Astrocyte (in vitro differentiated cells and primary cell): ENCODE results near the gene COL8A2. TPM values are rescaled to one million over a fixed set of nuclear protein-coding genes. Genes with fewer than 3 reads are reported as not detected.

Experiments used
- DNase-seq: peaks from one replicate; pipeline ENCODE4 v3.0.0-alpha.2; 2010; ENCODE audit warnings: low read depth
- FAIRE-seq: peaks from 2 replicates; lab custom pipeline; 2011; peaks lifted over from hg19 to GRCh38; lab: Jason Lieb, UNC
- H2AFZ ChIP-seq: 2 replicates; pipeline ENCODE4 v1.6.0; 2012; ENCODE audit warnings: low read depth, low read length, inconsistent platforms
- H3K27ac ChIP-seq: 2 replicates; pipeline ENCODE4 v1.5.1; 2011; ENCODE audit warnings: low read depth, low read length, inconsistent platforms
- H3K27me3 ChIP-seq: 2 replicates; pipeline ENCODE4 v1.6.0; 2011; ENCODE audit warnings: low read length, inconsistent platforms; ENCODE audit not compliant: insufficient read depth
- H3K36me3 ChIP-seq: 2 replicates; pipeline ENCODE4 v1.5.1; 2011; ENCODE audit warnings: low read length, inconsistent platforms; ENCODE audit not compliant: insufficient read depth
- H3K4me1 ChIP-seq: 2 replicates; pipeline ENCODE4 v1.5.1; 2011; ENCODE audit warnings: low read length, inconsistent platforms; ENCODE audit not compliant: insufficient read depth
- H3K4me2 ChIP-seq: 2 replicates; pipeline ENCODE4 v1.6.0; 2012; ENCODE audit warnings: low read length, inconsistent platforms
- H3K4me3 ChIP-seq: 2 replicates; pipeline ENCODE4 v1.5.1; 2011; ENCODE audit warnings: low read depth, mild to moderate bottlenecking, low read length, inconsistent platforms; ENCODE audit not compliant: insufficient read depth
- H3K79me2 ChIP-seq: 2 replicates; pipeline ENCODE4 v1.6.0; 2012; ENCODE audit warnings: mild to moderate bottlenecking, low read length, inconsistent platforms; ENCODE audit not compliant: insufficient read depth
- H3K9ac ChIP-seq: 2 replicates; pipeline ENCODE4 v1.6.0; 2012; ENCODE audit warnings: mild to moderate bottlenecking, low read length, inconsistent platforms
- H3K9me3 ChIP-seq: 2 replicates; pipeline ENCODE4 v1.5.1; 2012; ENCODE audit warnings: low read depth, mild to moderate bottlenecking, low read length, inconsistent platforms; ENCODE audit not compliant: insufficient read depth
- H4K20me1 ChIP-seq: 2 replicates; pipeline ENCODE4 v1.6.0; 2012; ENCODE audit warnings: low read length, inconsistent platforms; ENCODE audit not compliant: insufficient read depth
- H3K27ac Mint-ChIP-seq: one replicate; pipeline ENCODE4 v1.8.0; 2021; ENCODE audit warnings: mild to moderate bottlenecking, mixed read lengths; ENCODE audit not compliant: unreplicated experiment
- H3K27me3 Mint-ChIP-seq: one replicate; pipeline ENCODE4 v1.8.0; 2021; ENCODE audit warnings: low read depth, mixed read lengths; ENCODE audit not compliant: unreplicated experiment
- H3K36me3 Mint-ChIP-seq: one replicate; pipeline ENCODE4 v1.8.0; 2021; ENCODE audit warnings: low read depth, mixed read lengths; ENCODE audit not compliant: unreplicated experiment
- H3K4me1 Mint-ChIP-seq: one replicate; pipeline ENCODE4 v1.8.0; 2021; ENCODE audit warnings: low read depth, mixed read lengths; ENCODE audit not compliant: unreplicated experiment
- H3K4me3 Mint-ChIP-seq: one replicate; pipeline ENCODE4 v1.8.0; 2021; ENCODE audit warnings: mild to moderate bottlenecking, moderate library complexity, mixed read lengths; ENCODE audit not compliant: unreplicated experiment
- H3K9me3 Mint-ChIP-seq: one replicate; pipeline ENCODE4 v1.8.0; 2021; ENCODE audit warnings: mild to moderate bottlenecking, mixed read lengths; ENCODE audit not compliant: unreplicated experiment
- EZH2 ChIP-seq: IDR thresholded peaks from 2 replicates; pipeline ENCODE4 v1.6.1; 2012; ENCODE audit warnings: mild to moderate bottlenecking, low read length, inconsistent platforms; ENCODE audit not compliant: insufficient read depth
- total RNA-seq: library from RNA; stranded (reverse); gene quantifications from 2 replicates; pipeline ENCODE4 v1.2.1, GENCODE V29; 2021
- TF ChIP-seq, protein P1 (sequence below): IDR thresholded peaks from 2 replicates; pipeline ENCODE4 v1.5.1; 2011; ENCODE audit warnings: low read depth, mild to moderate bottlenecking, inconsistent platforms, low read length, moderate library complexity; ENCODE audit not compliant: insufficient read depth

COL8A2 gene
- total RNA-seq, 1 donor from 2014 or later, result 3.4 TPM

- no peaks in the 10 kb centered on the region for H3K27me3 ChIP-seq
- Mint-ChIP-seq H3K9me3 (no peaks in the 10 kb centered on the region), H3K36me3 (peaks cover 14% of the 10 kb centered on the region), H3K27me3 (no peaks in the 10 kb centered on the region), H3K27ac (peak overlapping the region; percentile 63), H3K4me3 (peak overlapping the region; percentile 78), H3K4me1 (peaks cover 59% of the 10 kb centered on the region)
- peak overlapping the region; percentile 88 for H3K4me2 ChIP-seq
- H3K36me3 ChIP-seq, result peaks cover 22% of the 10 kb centered on the region
- peaks cover 100% of the 10 kb centered on the region for H3K79me2 ChIP-seq
- peak overlapping the region; percentile 84 for H3K9ac ChIP-seq
- peaks cover 49% of the 10 kb centered on the region for H3K4me1 ChIP-seq
- peak overlapping the region; percentile 83 for H3K27ac ChIP-seq
- peaks cover 98% of the 10 kb centered on the region for H4K20me1 ChIP-seq
- no peak overlapping the region for H2AFZ ChIP-seq
- no peaks in the 10 kb centered on the region for H3K9me3 ChIP-seq
- H3K4me3 ChIP-seq, result peak overlapping the region; percentile 53
- FAIRE-seq (no peak), DNase-seq (peak; percentile 43)
- TF ChIP-seq, protein P1, sequence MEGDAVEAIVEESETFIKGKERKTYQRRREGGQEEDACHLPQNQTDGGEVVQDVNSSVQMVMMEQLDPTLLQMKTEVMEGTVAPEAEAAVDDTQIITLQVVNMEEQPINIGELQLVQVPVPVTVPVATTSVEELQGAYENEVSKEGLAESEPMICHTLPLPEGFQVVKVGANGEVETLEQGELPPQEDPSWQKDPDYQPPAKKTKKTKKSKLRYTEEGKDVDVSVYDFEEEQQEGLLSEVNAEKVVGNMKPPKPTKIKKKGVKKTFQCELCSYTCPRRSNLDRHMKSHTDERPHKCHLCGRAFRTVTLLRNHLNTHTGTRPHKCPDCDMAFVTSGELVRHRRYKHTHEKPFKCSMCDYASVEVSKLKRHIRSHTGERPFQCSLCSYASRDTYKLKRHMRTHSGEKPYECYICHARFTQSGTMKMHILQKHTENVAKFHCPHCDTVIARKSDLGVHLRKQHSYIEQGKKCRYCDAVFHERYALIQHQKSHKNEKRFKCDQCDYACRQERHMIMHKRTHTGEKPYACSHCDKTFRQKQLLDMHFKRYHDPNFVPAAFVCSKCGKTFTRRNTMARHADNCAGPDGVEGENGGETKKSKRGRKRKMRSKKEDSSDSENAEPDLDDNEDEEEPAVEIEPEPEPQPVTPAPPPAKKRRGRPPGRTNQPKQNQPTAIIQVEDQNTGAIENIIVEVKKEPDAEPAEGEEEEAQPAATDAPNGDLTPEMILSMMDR, result no peak
- no peak for TF ChIP-seq EZH2
Observed at GRCh38 chr1:36161641-36162531, 36.9 kb upstream of the COL8A2 start.

- DNase-seq (peak; percentile 50), FAIRE-seq (no peak)
- Histone ChIP-seq H4K20me1 (peaks cover 93% of the 10 kb centered on the region), H3K36me3 (peaks cover 19% of the 10 kb centered on the region), H2AFZ (peak overlapping the region; percentile 48), H3K4me3 (peak overlapping the region; percentile 53), H3K4me2 (peak overlapping the region; percentile 88), H3K27ac (peak overlapping the region; percentile 83), H3K27me3 (no peaks in the 10 kb centered on the region), H3K9me3 (no peaks in the 10 kb centered on the region), H3K9ac (peak overlapping the region; percentile 84), H3K79me2 (peaks cover 100% of the 10 kb centered on the region), H3K4me1 (peaks cover 45% of the 10 kb centered on the region)
- Mint-ChIP-seq H3K4me3 (peak overlapping the region; percentile 78), H3K9me3 (no peaks in the 10 kb centered on the region), H3K36me3 (peaks cover 11% of the 10 kb centered on the region), H3K27ac (peak overlapping the region; percentile 63), H3K4me1 (peaks cover 54% of the 10 kb centered on the region), H3K27me3 (no peaks in the 10 kb centered on the region)
- TF ChIP-seq EZH2, result no peak
- TF ChIP-seq, protein P1, result peak; percentile 13
Observed at GRCh38 chr1:36160949-36161485, 36.0 kb upstream of the COL8A2 start.
